Suprapubic skin (tissue), 4 donors: ENCODE measurements around the gene BGLAP.

Experiments
- EP300 ChIP-seq: sonication (generic); formaldehyde crosslinking; IDR thresholded peaks from one replicate; pipeline ENCODE4 v1.6.1; 2017; ENCODE audit warnings: antibody characterized with exemption
- POLR2A ChIP-seq, 2 donors: fragments of 450-650 bp; IDR thresholded peaks; one replicate each; pipeline ENCODE4 v1.6.1; 2017; ENCODE audit warnings: antibody characterized with exemption in 2 of 2, mild to moderate bottlenecking in 2 of 2, moderate library complexity in 2 of 2
- POLR2AphosphoS5 ChIP-seq, 3 donors: sonication (generic); formaldehyde crosslinking; IDR thresholded peaks; one replicate each; pipeline ENCODE4 v1.6.1; 2017; ENCODE audit warnings: antibody characterized with exemption in 3 of 3
- TF ChIP-seq, protein P1 (sequence below), 2 donors: fragments of 200-600 bp in 1 of 2; fragments of 450-650 bp in 1 of 2; sonication (generic) in 1 of 2; IDR thresholded peaks; one replicate each; pipeline ENCODE4 v1.5.1; 2016 to 2019; ENCODE audit warnings: antibody characterized with exemption in 2 of 2, mild to moderate bottlenecking in 1 of 2, moderate library complexity in 1 of 2

DNA sequence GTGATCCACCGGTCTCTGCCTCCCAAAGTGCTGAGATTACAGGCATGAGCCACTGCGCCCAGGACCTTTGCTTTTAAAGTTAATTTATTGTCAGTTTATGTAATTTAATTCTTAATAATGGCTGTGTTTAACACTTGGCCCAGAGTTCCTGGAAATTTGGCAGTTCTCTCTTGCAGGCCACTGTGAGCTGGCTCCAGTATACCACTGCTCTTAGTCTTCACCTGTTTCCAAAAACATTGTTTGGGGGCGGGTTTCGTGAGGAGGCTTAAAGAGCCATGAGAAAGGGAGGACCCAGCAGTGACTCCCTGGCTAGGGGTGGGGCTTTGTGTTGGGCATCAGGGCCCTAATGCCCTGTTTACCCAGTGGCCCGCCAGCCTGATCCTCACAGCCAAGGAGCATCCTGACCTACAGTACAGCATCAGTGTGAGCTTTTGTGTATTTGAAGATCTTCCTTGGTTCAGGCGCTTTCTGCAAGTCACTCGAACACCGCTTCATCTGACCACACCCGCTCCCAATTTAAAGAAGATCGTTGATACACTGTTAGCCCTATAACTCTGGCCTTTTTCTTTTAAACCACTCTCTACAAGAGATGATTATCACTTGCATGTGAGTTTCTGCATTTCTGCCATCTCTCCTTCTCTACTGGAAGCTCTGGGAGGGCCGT, 12.0 kb upstream of the BGLAP start:
- TF ChIP-seq, protein P1, sequence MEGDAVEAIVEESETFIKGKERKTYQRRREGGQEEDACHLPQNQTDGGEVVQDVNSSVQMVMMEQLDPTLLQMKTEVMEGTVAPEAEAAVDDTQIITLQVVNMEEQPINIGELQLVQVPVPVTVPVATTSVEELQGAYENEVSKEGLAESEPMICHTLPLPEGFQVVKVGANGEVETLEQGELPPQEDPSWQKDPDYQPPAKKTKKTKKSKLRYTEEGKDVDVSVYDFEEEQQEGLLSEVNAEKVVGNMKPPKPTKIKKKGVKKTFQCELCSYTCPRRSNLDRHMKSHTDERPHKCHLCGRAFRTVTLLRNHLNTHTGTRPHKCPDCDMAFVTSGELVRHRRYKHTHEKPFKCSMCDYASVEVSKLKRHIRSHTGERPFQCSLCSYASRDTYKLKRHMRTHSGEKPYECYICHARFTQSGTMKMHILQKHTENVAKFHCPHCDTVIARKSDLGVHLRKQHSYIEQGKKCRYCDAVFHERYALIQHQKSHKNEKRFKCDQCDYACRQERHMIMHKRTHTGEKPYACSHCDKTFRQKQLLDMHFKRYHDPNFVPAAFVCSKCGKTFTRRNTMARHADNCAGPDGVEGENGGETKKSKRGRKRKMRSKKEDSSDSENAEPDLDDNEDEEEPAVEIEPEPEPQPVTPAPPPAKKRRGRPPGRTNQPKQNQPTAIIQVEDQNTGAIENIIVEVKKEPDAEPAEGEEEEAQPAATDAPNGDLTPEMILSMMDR (IDR thresholded peaks at IDR 0.05) = no peak
- TF ChIP-seq EP300 (no peak), POLR2AphosphoS5 (IDR thresholded peaks at IDR 0.05) (no peak), POLR2A (IDR thresholded peaks at IDR 0.05) (no peak)
